Chondrocyte (in vitro differentiated cells): ENCODE data around the gene RANBP17. TPM values are rescaled to one million over a fixed set of nuclear protein-coding genes. Genes with fewer than 3 reads are reported as not detected.

Source experiments
- DNase-seq: peaks from one replicate; pipeline ENCODE4 v3.0.0; 2021; ENCODE audit warnings: mixed read lengths, low spot score
- H3K27ac Mint-ChIP-seq: one replicate; pipeline ENCODE4 v1.8.0; 2021; ENCODE audit warnings: mild to moderate bottlenecking, moderate library complexity, mixed read lengths; ENCODE audit not compliant: unreplicated experiment
- H3K27me3 Mint-ChIP-seq: 2 replicates; pipeline ENCODE4 v1.8.0; 2021; ENCODE audit warnings: low read depth, mixed read lengths
- H3K36me3 Mint-ChIP-seq: 2 replicates; pipeline ENCODE4 v1.8.0; 2021; ENCODE audit warnings: low read depth, mixed read lengths
- H3K4me1 Mint-ChIP-seq: 2 replicates; pipeline ENCODE4 v1.8.0; 2021; ENCODE audit warnings: low read depth, mild to moderate bottlenecking, mixed read lengths
- H3K4me3 Mint-ChIP-seq: one replicate; pipeline ENCODE4 v1.8.0; 2021; ENCODE audit warnings: mild to moderate bottlenecking, moderate library complexity, mixed read lengths; ENCODE audit not compliant: unreplicated experiment
- H3K9me3 Mint-ChIP-seq: 2 replicates; pipeline ENCODE4 v1.8.0; 2021; ENCODE audit warnings: low read depth, mixed read lengths
- CTCF ChIP-seq: fragments of 200-600 bp; sonication (generic); IDR thresholded peaks from 2 replicates; pipeline ENCODE4 v1.5.0; 2021; ENCODE audit warnings: antibody characterized with exemption, mild to moderate bottlenecking, moderate library complexity
- total RNA-seq: library from RNA; stranded (reverse); gene quantifications from 3 replicates; pipeline ENCODE4 v1.2.1, GENCODE V29; 2021

The RANBP17 gene
- total RNA-seq, 1 donor from 2014 or later, result 24.5 TPM

- Mint-ChIP-seq H3K27ac (peak overlapping the region; percentile 86), H3K36me3 (peaks cover 4% of the 10 kb centered on the region), H3K9me3 (peaks cover 5% of the 10 kb centered on the region), H3K4me1 (peaks cover 49% of the 10 kb centered on the region), H3K27me3 (no peaks in the 10 kb centered on the region), H3K4me3 (no peak overlapping the region)
- DNase-seq, result no peak
- no peak for TF ChIP-seq CTCF
These were observed 408.3 kb downstream of the RANBP17 start for GRCh38 chr5:171270136-171270535.

GRCh38 chr5:171271798-171272197 is 410.0 kb downstream of the RANBP17 start:
- H3K27ac Mint-ChIP-seq, result peak overlapping the region; percentile 65
- H3K4me1 Mint-ChIP-seq, result peaks cover 49% of the 10 kb centered on the region
- no peaks in the 10 kb centered on the region for H3K27me3 Mint-ChIP-seq
- H3K9me3 Mint-ChIP-seq, result peaks cover 5% of the 10 kb centered on the region
- H3K36me3 Mint-ChIP-seq, result no peaks in the 10 kb centered on the region
- DNase-seq, result no peak
- no peak for TF ChIP-seq CTCF
- H3K4me3 Mint-ChIP-seq, result no peak overlapping the region

- no peak for DNase-seq
- no peak overlapping the region for H3K4me3 Mint-ChIP-seq
- peaks cover 5% of the 10 kb centered on the region for H3K9me3 Mint-ChIP-seq
- peaks cover 49% of the 10 kb centered on the region for H3K4me1 Mint-ChIP-seq
- no peaks in the 10 kb centered on the region for H3K36me3 Mint-ChIP-seq
- peak; percentile 72 for TF ChIP-seq CTCF
- H3K27me3 Mint-ChIP-seq, result no peaks in the 10 kb centered on the region
- peak overlapping the region; percentile 37 for H3K27ac Mint-ChIP-seq
These were observed 411.5 kb downstream of the RANBP17 start for GRCh38 chr5:171272996-171273970.

- Mint-ChIP-seq H3K4me3 (no peak overlapping the region), H3K27me3 (no peaks in the 10 kb centered on the region), H3K36me3 (peaks cover 5% of the 10 kb centered on the region), H3K27ac (no peak overlapping the region), H3K4me1 (peaks cover 26% of the 10 kb centered on the region), H3K9me3 (peaks cover 5% of the 10 kb centered on the region)
- TF ChIP-seq CTCF, result no peak
- DNase-seq, result no peak
These were observed 414.2 kb downstream of the RANBP17 start for GRCh38 chr5:171275841-171276544.

GRCh38 chr5:171283753-171284152 is 421.9 kb downstream of the RANBP17 start:
- Mint-ChIP-seq H3K27me3 (no peaks in the 10 kb centered on the region), H3K4me3 (no peak overlapping the region), H3K4me1 (no peaks in the 10 kb centered on the region), H3K36me3 (peaks cover 12% of the 10 kb centered on the region), H3K27ac (no peak overlapping the region), H3K9me3 (no peaks in the 10 kb centered on the region)
- TF ChIP-seq CTCF, result no peak
- DNase-seq, result no peak
